Stimulated activated CD4-positive, alpha-beta T cell treated with anti-CD3 and anti-CD28 coated beads, Interleukin-12 subunit alpha, Interleukin-12 subunit beta, amount 100 ng/mL, for 4 hours (primary cell): ENCODE measurements around the gene COL8A2.
"Not testable (repeated sequence)": the region's sequence is repeated elsewhere in the genome, so short reads cannot be mapped to it uniquely, and the experiment has no call there.

Source experiments
- DNase-seq: peaks from one replicate; pipeline ENCODE4 v3.0.0-alpha.2; 2020

The COL8A2 gene

DNA sequence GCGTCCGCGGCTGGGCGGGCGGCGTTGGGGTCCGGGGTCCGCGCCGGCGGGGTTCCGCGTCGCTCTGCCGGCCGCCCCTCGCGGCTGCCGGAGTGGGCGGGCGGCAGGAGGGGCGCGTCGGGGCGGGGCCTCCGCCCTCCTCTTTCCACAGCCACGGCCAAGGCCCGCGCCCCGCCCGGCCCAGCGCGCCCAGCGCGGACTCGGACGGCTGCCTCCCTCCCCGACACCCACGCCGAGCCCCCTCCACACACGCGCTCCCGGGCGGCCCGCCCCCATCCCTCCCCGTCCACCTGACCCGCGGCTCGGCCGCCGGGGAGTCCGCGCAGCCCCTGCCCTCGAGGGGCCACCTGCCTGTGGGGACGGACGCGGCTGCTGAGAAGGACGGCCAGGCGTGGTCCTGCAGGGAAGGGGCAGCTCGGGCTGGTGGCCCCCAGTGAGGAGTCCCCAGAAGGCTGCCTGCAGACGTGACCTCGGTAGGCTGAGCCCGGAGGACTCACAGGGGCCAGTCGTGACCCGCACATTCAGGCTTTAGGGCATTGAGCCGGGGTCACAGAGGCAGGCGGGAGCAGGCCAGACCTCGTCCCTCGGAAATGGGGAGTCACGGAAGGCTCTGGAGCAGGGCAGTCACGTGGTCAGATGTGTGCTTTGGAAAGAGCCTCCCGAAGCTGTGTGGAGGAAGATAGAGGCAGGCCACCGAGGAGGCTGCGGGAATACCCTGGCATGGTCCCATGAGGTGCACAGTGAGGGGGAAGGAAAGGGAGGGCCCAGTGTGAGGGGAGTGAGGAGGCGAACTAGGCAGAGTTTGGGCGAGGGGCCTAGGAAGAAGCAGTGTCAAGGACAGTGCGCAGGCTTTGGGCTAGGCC, at the start of gene COL8A2:
COL8A2 (minus strand) TSS at position 94 of the 863 bp plus-strand sequence. CDS start 24,980 bp downstream, outside the sequence.
- no peak for DNase-seq

DNA sequence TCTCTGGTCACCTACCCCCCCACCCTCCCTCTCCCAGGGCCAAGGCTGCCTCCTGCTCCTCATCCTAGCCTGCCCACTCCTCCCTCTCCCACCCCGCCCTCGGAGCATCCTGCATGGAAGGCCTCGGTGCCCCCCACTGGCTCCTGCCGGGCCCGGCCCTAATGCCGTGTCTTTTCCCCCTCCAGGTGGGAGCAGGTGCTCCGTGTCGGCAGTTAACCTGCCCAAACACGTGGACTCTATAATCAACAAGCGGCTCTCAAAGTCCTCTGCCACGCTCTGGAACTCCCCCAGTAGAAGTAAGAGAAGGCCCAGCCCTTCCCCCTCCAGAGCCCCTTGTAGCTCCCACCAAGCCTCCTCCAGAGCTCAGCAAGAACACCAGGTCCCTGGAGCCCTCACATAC, 49.7 kb upstream of the COL8A2 start:
- no peak for DNase-seq

DNA sequence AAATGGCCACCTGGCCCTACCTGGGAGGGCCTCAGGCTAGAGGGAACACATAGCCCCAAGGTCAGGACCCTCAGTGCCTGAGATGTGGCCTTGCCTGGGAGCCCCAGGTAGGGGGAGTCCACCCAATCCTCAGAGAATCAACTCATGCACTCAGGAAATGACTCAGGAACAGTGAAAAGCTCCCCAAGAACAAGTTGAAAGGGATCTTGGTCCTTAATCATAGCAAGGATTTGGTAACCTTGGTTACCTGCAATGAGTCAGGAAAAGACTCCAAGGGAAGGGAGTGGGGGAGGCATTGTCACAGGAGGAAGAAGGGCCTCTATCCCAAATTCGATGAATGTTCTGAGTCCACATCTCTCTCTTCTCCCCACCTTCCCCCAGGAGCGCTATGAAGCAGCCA, 48.0 kb upstream of the COL8A2 start:
- DNase-seq = no peak

DNA sequence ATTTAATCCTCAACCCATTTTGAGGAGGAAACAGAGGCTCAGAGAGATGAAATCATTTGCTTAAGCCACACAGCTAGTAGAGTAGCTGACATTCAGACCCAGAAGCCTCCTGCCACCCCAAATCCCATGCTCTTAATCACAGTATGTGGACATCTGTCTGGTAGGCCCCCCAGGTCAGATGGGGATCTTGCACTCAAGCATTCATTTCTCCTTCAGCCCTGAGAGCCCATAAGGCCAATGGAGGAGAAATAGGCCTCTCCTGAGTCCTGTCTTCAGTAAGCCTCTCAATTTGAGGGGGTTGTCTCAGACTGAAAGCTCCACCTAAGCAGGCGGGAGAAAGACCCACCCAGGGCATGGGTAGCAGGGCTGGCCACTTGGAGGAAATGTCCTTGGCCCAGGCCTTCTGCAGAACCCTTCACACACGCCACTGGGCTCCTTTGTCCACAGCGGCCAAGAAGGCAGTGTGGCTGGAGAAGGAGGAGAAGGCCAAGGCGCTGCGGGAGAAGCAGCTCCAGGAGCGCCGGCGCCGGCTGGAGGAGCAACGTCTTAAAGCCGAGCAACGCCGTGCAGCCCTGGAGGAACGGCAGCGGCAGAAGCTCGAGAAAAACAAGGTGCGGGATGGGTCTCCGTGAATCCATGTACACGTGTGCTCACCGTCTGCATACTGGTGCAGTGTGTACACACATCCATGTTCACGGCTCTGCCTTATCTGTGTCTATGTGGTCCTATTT, 47.2 kb upstream of the COL8A2 start:
- no peak for DNase-seq

DNA sequence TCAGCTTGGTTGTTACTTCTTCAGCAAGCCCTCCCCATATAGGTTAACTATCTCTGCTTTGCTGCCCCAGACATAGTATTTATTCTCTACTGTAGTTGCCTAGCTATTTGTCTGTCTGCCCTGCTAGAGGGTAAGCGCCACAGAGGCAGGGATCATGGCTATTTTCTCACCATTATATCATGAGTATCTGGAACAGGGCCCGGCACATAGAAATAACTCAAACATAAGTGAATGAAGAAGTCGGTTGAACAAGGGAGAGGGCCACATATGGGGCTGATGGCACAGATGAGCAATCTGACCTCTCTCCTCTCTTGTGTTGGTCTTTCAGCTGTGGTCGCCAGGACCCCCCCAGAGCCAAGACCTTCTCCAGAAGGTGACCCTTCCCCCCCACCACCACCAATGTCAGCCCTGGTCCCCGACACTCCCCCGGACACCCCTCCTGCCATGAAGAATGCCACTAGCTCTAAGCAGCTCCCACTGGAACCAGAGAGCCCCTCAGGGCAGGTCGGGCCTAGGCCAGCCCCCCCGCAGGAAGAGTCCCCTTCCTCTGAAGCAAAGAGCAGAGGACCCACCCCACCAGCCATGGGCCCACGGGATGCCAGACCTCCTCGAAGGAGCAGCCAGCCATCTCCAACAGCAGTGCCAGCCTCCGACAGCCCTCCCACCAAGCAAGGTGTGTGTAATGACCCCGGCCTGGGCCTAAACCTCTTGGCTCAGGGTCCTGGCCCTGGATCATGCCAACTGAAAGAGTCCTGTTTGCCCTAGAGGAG, 45.8 kb upstream of the COL8A2 start:
- no peak for DNase-seq

DNA sequence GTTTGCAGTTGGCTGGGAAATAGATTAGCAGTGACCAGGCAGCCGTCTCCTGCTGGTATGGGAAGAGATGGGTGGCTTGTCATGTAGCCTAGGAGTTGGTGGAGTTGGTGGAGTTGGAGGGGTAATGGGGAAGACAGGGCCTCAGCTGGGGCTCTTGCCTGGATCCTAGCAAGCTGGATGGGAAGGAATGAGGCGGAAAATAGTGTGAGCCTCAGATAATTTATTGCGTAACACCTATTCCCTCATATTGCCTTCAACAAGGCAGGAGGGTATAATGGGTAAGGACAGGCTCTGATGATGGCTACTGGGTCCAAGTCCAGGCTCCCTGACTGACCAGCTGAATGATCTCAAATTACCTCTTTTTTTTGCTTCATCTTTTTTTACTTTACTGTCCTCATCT, 43.5 kb upstream of the COL8A2 start:
- no peak for DNase-seq

DNA sequence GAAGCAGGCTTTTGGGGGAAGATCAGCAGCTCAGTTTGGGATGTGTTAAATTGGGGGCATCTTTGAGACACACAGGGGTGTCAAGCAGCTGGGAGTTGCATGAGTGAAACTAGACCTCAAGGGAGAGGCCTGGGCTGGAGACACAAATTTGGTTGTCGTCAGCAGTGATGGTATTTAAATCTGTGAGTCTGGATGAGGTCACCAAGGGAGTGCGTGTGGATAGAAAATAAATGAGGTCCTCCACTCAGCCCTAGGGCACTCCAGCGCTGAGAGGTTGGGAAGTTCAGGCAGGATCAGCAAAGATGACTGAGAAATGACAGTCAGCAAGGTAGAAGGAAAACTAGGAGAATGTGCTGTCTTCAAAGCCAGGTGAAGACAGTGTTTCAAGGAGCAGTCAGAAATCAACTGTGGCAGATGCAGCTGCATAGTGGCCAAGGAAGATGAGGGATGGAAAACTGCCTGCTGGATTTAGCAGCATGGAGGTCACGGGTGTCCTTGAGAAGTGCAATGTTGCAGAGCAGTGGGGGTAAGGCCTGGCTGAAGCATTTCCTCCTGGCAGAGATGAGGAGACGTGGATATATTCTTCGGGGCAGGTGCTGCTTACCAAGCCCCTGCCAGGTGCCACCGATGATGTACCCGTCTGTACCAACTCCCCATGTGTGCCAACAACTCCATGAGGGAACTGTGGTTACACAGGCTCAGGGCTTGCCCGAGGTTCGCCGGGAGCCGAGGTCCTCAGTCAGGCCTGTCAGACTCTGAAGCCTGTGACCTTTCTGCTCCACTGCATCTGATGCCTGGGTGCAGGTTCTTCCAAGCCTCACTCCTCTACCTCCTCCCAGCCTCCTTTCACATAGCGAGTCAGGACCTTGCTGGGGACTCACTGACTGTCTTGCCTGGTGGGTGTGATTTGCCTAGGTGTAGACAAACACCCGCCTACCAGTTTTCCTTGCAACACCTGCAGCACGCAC, 42.2 kb upstream of the COL8A2 start:
- no peak for DNase-seq

DNA sequence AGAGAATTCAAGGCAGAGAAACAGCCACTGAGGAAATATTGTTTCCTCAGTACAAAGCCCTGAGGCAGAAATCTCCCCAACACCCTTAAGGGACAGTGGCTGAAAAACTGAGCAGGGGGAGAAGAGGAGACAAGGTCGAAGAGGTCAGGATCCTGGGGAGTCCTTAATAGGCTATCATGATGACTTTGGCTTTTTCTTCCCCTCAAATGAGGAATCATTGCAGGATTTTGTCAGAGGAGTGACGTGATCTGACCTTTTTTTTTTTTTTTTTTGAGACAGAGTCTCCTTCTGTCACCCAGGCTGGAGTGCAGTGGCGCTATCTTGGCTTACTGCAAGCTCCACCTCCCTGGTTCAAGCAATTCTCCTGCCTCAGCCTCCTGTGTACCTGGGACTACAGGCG, 41.1 kb upstream of the COL8A2 start:
- DNase-seq = no peak

DNA sequence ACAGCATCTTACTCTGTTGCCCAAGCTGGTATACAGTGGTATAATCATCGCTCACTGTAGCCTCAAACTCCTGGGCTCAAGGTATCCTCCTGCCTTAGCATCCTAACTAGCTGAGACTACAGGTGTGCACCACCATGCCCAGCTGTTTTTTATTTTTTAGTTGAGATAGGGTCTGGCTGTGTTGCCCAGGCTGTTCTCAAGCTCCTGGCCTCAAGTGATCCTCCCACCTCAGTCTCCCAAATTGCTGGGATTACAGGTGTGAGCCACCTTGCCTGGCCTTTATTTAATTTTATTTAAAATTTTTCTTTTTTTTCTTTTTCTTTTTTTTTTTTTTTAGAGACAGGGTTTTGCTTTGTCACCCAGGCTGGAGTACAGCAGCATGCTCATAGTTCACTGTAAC, 40.1 kb upstream of the COL8A2 start:
- no peak for DNase-seq

DNA sequence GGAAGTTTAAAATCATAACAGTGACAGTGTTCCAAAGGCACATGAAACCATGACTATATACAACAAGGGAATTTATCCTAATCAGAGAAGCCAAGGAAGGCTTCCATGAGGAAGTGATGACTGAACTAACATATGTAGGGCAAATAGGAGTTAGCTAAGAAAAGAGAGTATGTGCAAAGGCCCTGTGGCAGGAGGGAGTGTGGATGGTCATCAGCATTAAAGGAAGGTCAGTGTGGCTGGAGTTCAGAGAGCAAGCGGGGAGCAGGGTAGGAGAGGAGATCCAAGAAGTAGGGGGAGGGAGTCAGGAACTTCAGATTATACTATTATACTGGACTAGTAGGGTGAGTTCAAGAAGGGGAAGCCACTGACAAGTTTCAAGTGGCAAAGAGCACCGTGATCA, 39.3 kb upstream of the COL8A2 start:
- DNase-seq = no peak

DNA sequence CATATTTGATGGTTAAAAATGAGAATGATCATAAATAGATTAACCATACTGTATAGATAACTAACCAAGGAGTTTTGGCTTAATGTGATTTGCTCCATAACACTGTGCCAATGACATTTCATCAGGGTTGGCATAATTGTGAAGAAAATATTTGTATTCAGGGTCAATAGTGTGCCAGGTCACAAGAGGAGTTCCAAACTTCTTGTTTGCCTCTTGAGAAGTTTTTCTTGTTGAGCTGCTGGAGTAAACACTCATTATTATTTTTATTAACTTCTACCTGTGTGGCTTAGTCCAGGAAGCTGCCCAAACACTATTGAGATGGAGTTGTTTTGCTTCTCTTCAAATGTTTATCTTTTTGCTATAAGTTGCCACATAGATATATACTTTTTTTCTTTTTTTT, 38.4 kb upstream of the COL8A2 start:
- no peak for DNase-seq

DNA sequence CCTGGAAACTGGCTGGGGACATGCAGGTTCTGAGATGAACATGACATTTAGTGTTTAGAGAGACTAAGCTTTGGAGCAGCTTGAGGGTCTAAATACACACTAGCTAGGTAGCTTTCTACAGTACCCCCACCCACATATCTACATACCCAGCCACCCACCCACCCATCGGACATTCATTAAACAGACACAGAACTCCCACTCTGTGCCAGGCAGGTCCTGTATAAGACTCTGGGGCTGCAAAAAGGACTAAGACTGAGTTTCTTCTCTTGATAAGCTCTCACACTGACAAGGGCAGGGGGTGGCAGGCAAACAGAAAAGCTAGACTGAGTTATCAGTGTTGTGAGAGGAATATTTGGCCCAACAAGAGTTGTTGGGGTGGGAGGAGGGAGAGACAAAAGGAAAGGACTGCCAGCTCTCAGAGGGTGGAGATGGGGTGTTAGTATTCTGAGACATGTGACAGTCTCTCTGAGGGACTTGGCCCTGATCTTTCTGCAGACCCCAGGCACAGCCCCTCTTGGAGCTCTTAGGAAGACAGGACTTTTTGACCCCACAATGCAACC, 37.7 kb upstream of the COL8A2 start:
- DNase-seq = no peak

DNA sequence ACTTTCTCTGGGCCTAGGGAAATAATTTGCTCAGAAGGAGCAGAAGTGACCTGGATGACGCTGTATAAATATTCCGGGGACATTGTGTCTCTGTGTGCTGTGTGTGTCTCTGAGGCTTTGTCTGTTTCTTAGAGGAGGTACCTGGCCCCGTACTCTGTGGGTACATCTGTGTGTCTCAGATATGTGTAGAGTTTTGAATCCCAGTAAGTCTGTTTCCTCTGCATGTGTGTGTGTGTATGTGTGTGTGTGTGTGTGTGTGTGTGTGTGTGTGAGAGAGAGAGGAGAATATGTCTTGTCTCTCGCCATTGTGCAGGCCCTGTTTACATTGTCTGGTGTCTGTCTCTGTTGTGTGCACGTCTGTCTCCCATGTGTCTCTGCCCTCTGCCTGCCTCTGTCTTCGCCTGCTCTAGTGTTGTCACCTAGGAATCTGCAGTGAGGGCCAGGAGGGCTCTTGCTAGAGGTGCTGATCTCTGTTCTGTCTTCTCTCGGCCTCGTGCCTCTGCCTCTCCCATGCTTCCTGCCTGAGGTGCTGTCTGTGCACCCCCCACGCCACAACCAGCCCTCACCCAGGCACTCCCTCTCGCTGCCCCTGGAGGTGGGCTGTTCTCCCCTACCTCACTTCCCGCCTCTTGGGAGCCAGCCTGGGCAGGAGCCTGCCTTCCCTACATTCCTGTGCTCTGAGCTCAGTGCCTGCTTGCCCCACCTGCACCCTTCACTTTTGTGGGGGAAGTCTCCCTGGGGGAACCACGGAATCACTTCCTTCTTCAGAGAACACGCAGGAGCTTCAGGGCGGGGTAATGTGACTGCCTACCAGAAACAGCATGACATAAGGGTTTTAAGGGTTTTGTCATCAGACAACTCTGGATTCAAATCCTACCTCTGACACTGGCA, 36.9 kb upstream of the COL8A2 start:
- DNase-seq = peak; percentile 33

DNA sequence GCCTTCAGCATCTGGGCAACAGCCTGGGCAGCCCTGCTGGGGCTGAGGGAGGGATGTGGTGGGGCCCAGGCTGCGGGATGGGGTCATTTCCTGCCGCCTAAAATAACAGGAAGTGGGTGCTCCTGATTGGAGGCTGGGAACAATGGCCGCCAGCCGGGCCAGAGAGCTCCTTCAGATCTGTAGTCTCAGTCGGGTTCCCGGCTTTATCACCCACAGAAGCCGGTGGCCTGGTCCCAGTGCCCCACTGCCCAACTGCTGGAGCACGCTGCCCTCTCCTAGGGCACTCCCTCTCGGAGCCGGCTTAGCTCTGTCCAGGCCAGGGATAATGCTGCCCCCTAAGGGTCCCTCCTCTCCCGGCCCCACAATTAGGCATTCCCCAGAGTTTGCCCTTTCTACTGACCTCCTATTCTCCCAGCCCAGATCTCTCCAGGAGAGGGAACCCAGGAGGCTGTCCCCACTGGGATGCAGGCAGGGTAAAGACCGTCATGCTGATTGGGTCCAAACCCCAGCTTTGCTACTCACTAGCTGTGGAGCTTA, 36.0 kb upstream of the COL8A2 start:
- peak; percentile 44 for DNase-seq

DNA sequence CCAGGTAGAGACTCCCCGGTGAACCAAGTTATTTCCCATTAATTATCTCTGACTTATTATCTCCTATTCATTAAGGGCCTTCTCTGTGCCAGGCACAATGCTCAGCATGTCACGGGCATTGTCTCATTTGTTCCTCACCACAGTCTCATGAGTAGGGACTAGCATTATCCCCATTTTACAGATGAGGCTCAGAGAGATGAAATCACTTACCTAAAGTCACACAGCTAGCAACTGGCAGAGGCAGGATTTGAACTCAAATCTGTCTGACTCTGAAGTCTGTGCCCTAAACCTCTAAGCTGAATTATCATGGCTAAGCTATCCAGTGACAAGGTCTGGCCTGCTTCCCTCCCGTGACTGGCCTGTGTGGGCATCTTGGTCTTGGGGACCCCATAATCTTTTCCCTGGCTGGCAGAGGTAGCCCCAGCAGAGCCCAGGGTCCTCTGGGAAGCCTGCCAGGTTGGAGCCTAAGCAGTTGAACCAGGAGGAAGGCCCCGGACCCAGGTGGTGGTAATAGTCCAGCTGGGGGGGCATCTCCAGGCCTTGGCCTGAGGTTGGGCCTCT, 35.4 kb upstream of the COL8A2 start:
- no peak for DNase-seq

DNA sequence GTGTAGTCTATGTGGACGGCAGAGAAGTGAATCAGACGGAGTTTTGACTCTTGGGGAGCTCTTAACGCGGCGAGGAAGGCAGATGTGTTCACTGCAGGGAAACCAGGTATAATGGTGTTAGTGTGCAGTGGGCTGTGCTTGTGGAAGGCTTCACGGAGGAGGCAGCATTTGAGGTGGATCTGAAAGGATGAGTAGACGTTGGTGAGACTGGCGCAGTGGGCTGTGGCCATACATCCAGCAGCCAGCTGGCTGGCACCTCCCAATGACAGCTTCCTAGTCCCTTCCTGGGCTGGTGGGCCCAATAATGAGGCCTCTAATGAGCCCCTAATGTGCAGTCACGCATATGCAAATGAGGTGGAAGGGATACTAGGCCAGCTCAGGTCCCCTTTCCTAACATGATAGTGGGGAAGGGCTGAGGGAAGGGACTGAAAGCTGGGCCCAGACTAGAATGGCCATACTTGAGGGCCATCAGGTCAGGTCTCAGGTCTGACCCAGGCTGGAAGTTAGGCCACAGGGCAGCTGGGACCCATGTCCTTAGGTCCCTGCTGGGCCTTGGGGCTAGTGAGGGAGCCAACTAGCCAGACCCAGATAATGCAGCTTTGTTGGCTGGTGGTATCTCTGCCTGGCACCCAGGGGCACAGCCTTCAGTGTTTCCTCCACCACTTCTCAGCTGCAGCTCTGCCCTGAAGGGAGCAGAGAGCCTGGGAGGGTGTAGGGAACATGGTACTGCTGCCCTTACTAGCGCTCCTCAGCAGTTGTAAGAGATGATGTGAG, 34.8 kb upstream of the COL8A2 start:
- no peak for DNase-seq

DNA sequence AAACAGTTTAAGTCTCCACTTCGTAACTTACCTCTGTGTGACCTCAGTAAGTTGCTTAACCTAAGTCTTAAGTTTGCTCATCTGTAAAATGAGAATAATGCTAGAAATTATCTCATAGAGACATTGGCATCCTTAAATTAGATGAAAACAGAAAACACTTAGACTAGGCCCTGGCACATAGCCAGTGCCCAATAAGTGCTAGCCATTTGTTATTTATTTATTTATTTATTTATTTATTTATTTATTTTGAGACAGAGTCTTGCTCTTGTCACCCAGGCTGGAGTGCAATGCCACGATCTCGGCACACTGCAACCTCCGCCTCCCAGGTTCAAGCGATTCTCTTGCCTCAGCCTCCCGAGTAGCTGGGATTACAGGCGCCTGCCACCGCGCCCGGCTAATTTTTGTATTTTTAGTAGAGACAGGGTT, 33.8 kb upstream of the COL8A2 start:
- DNase-seq = not testable (repeated sequence)

DNA sequence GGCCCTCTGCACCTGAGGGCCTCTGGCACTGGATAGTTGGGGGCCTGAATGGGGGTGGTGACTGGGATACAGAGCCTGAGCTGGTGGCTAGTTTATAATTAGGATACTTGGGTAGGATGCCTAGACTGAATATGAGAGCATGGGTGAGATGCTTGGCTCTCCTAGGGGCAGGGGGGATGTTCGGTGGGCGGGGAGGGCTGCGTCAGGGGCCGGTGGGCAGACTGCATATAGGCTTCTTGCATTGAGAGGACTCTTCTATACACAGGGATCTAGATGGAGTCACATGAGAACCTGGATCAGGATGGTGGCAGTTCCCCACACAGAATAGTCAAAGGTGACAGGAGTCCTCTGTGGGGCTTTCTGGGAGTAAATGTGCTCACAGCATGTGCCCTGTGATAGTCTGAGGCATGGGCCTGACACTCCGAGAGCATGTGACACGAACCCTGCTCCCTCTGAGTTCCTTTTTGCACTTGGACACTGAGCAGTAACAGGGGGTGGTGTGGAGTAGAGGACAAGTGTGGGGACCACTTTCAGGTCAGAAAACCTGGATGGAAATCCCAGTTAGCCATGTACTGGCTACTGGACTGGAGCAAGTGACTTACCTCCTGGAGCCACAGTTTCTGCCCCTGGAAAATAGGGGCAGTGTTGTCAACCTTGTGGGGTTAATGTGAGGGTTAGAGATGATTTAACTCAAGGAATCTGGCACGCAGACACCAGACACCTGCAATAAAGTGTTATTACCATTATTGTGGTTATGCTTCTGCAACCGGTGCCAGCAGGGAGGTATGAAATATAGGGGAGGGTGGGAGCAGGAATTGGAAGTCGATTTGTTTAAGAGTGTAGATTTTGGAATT, 33.2 kb upstream of the COL8A2 start:
- no peak for DNase-seq
